Measurements from ENCODE around the gene VAV3. TPM values are rescaled to one million over a fixed set of nuclear protein-coding genes. Genes with fewer than 3 reads are reported as not detected.

VAV3 gene
- total and polyA plus RNA-seq, 10 donors: 10.5 to 63.0 (median 38.8) TPM

DNA sequence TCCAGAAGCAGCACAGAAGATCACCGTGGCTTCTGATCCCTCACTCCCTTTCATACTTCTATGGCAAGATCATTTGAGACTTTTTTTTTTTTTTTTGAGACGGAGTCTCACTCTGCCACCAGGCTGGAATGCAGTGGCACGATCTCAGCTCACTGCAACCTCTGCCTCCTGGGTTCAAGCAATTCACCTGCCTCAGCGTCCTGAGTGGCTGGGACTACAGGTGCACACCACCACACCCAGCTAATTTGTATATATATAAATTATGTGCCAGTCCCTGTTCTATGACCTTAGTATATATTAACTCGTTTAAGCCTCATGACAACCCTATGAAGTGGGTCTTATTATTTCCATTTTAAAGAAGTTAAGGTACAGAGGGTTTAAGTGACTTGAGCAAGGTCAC lies 298.5 kb downstream of the VAV3 start:
- no peaks in the 10 kb centered on the region for H3K9me3 ChIP-seq
- H3K4me3 ChIP-seq: no peak overlapping the region
- H3K27me3 ChIP-seq (replicated peaks in 1 of 7): no peaks in the 10 kb centered on the region
- H3K4me1 ChIP-seq: no peaks in the 10 kb centered on the region
- no peak for DNase-seq
- no peak overlapping the region for H3K27ac ChIP-seq
- H3K36me3 ChIP-seq: peaks cover 0 to 37% (median 3%) of the 10 kb centered on the region in 6 donors
- 82 to 96% (median 92%) methylated on average over 5 of the region's 5 CpGs for WGBS, 5 donors
- no peak for TF ChIP-seq POLR2A (IDR thresholded peaks at IDR 0.05)
- intact Hi-C loops (cut with DNase I; ENCODE audit: low total_unique reads): no loop called here

GRCh38 chr1:107664982-107665925 lies 299.7 kb downstream of the VAV3 start:
- DNase-seq: no peak
- no peak overlapping the region for H3K27ac ChIP-seq
- H3K27me3 ChIP-seq (replicated peaks in 1 of 7): no peaks in the 10 kb centered on the region
- no peak overlapping the region for H3K4me3 ChIP-seq
- H3K9me3 ChIP-seq: no peaks in the 10 kb centered on the region
- 76 to 89% (median 87%) methylated on average over 5 of the region's 5 CpGs for WGBS, 5 donors
- no peaks in the 10 kb centered on the region for H3K4me1 ChIP-seq
- intact Hi-C loops (cut with DNase I; ENCODE audit: low total_unique reads): no loop called here
- TF ChIP-seq POLR2A (IDR thresholded peaks at IDR 0.05): no peak
- no peak for TF ChIP-seq POLR2AphosphoS5 (IDR thresholded peaks at IDR 0.05)
- no peak for TF ChIP-seq CTCF (IDR thresholded peaks at IDR 0.05 in 8 of 11, conservative IDR thresholded peaks at IDR 0.05 in 3 of 11)
- peaks cover 0 to 37% (median 3%) of the 10 kb centered on the region in 6 donors for H3K36me3 ChIP-seq

DNA sequence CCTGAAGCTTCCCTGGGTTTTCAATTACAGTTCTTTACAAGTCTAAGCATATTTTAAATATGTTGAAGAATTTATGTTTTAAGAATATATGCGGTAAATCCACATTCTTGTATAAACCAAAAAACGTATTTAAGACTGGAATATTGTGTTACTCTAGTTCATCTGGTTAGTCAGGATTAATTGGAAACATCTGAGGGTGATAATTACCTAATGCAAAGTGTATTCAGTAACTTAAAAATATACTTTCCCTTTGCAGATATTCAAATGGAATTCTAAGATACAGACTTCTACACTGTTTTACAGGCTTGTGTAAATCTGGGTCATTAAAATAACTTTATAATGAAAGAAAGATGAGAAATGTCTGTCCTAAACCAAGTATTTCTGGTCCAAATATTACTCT lies 302.0 kb downstream of the VAV3 start:
- no peaks in the 10 kb centered on the region for H3K9me3 ChIP-seq
- H3K27ac ChIP-seq: no peak overlapping the region
- H3K4me3 ChIP-seq: no peak overlapping the region
- H3K36me3 ChIP-seq: peaks cover 0 to 35% (median 3%) of the 10 kb centered on the region in 6 donors
- H3K4me1 ChIP-seq: no peaks in the 10 kb centered on the region
- 93 to 96% (median 95%) methylated on average over 2 of the region's 2 CpGs for WGBS, 5 donors
- no peak for TF ChIP-seq CTCF (IDR thresholded peaks at IDR 0.05 in 8 of 11, conservative IDR thresholded peaks at IDR 0.05 in 3 of 11)
- TF ChIP-seq POLR2AphosphoS5 (IDR thresholded peaks at IDR 0.05): no peak
- TF ChIP-seq POLR2A (IDR thresholded peaks at IDR 0.05): no peak
- intact Hi-C loops (cut with DNase I; ENCODE audit: low total_unique reads): no loop called here
- DNase-seq: no peak
- H3K27me3 ChIP-seq (replicated peaks in 1 of 7): no peaks in the 10 kb centered on the region

- no peak overlapping the region for H3K27ac ChIP-seq
- H3K4me3 ChIP-seq: no peak overlapping the region
- H3K9me3 ChIP-seq: no peaks in the 10 kb centered on the region
- intact Hi-C loops (cut with DNase I; ENCODE audit: low total_unique reads): no loop called here
- peaks cover 0 to 33% (median 3%) of the 10 kb centered on the region in 6 donors for H3K36me3 ChIP-seq
- DNase-seq: no peak
- TF ChIP-seq POLR2AphosphoS5 (IDR thresholded peaks at IDR 0.05): no peak
- no peak for TF ChIP-seq CTCF (IDR thresholded peaks at IDR 0.05 in 8 of 11, conservative IDR thresholded peaks at IDR 0.05 in 3 of 11)
- no peak for TF ChIP-seq POLR2A (IDR thresholded peaks at IDR 0.05)
- 88 to 96% (median 96%) methylated on average over 7 of the region's 7 CpGs for WGBS, 5 donors
- H3K27me3 ChIP-seq (replicated peaks in 1 of 7): no peaks in the 10 kb centered on the region
- H3K4me1 ChIP-seq: no peaks in the 10 kb centered on the region
These were observed 303.8 kb downstream of the VAV3 start for GRCh38 chr1:107661158-107661557.

Data from spleen (tissue), 11 donors.